Lower lobe of right lung (tissue), 2 donors: ENCODE measurements around the gene MAML3. TPM values are rescaled to one million over a fixed set of nuclear protein-coding genes. Genes with fewer than 3 reads are reported as not detected.

Experiments
- ATAC-seq, 2 donors: fragments of 200-7000 bp; cut with Tn5 transposase; one replicate each; pipeline ENCODE4 v1.9.1; 2020 to 2022; ENCODE audit warnings: mild to moderate bottlenecking in 2 of 2, moderate library complexity in 2 of 2
- DNase-seq: peaks from one replicate; pipeline ENCODE4 v3.0.0-alpha.2; 2020
- H3K27ac ChIP-seq: fragments of 200-600 bp; one replicate; pipeline ENCODE4 v1.8.0; 2022
- H3K27me3 ChIP-seq: fragments of 200-600 bp; one replicate; pipeline ENCODE4 v1.8.0; 2022; ENCODE audit warnings: low read depth
- H3K36me3 ChIP-seq: fragments of 200-600 bp; one replicate; pipeline ENCODE4 v1.8.0; 2022; ENCODE audit warnings: mild to moderate bottlenecking
- H3K4me1 ChIP-seq: fragments of 200-600 bp; one replicate; pipeline ENCODE4 v1.8.0; 2022
- H3K4me3 ChIP-seq: fragments of 200-600 bp; one replicate; pipeline ENCODE4 v1.8.0; 2022; ENCODE audit warnings: mild to moderate bottlenecking
- H3K9me3 ChIP-seq: fragments of 200-600 bp; one replicate; pipeline ENCODE4 v1.8.0; 2022
- CTCF ChIP-seq: fragments of 200-600 bp; IDR thresholded peaks from one replicate; pipeline ENCODE4 v1.8.0; 2022; ENCODE audit warnings: antibody characterized with exemption, mild to moderate bottlenecking
- intact Hi-C: fragments of 100-400 bp; cut with DNase I; formaldehyde crosslinking; loops from one replicate; pipeline ENCODE4 v1.11.0; 2022
- total RNA-seq: library from RNA; stranded (reverse); fragmentation: NEBNext Ultra II Directional; extraction: Animal tissue kit (Norgen Biotek cat#: 25700); gene quantifications from one replicate; pipeline ENCODE4 v1.2.1, GENCODE V29; 2021
- donor health status: DM: no; HTN: yes; CAD: no; lungs with severe emphysema.

The MAML3 gene
- total RNA-seq, 1 donor from 2014 or later, result 12.5 TPM

GRCh38 chr4:140069066-140069465, 84.9 kb downstream of the MAML3 start:
- peaks cover 36% of the 10 kb centered on the region for H3K4me1 ChIP-seq
- no peaks in the 10 kb centered on the region for H3K36me3 ChIP-seq
- no peak for TF ChIP-seq CTCF
- H3K27me3 ChIP-seq, result no peaks in the 10 kb centered on the region
- intact Hi-C loops, result no loop called here
- H3K4me3 ChIP-seq, result no peak overlapping the region
- peak; percentile 54 to 84 for ATAC-seq
- DNase-seq, result no peak
- no peaks in the 10 kb centered on the region for H3K9me3 ChIP-seq
- no peak overlapping the region for H3K27ac ChIP-seq

- TF ChIP-seq CTCF, result no peak
- intact Hi-C loops, result no loop called here
- Histone ChIP-seq H3K27me3 (no peaks in the 10 kb centered on the region), H3K4me1 (peaks cover 36% of the 10 kb centered on the region), H3K36me3 (no peaks in the 10 kb centered on the region), H3K4me3 (no peak overlapping the region), H3K9me3 (no peaks in the 10 kb centered on the region), H3K27ac (no peak overlapping the region)
- ATAC-seq (peak; percentile 47 to 77), DNase-seq (no peak)
Observed at GRCh38 chr4:140068271-140068670, 85.7 kb downstream of the MAML3 start.

- Histone ChIP-seq H3K9me3 (no peaks in the 10 kb centered on the region), H3K27ac (no peak overlapping the region), H3K4me1 (peaks cover 31% of the 10 kb centered on the region), H3K36me3 (no peaks in the 10 kb centered on the region), H3K4me3 (no peak overlapping the region), H3K27me3 (no peaks in the 10 kb centered on the region)
- no peak for DNase-seq
- TF ChIP-seq CTCF, result no peak
- intact Hi-C loops, result no loop called here
- no peak for ATAC-seq
Observed at GRCh38 chr4:140066031-140066930, 87.7 kb downstream of the MAML3 start.

- Histone ChIP-seq H3K9me3 (no peaks in the 10 kb centered on the region), H3K27me3 (no peaks in the 10 kb centered on the region), H3K36me3 (no peaks in the 10 kb centered on the region), H3K4me1 (peaks cover 30% of the 10 kb centered on the region), H3K27ac (no peak overlapping the region), H3K4me3 (no peak overlapping the region)
- ATAC-seq (no peak), DNase-seq (no peak)
- intact Hi-C loops, result no loop called here
- TF ChIP-seq CTCF, result no peak
Observed at GRCh38 chr4:140065393-140065792, 88.6 kb downstream of the MAML3 start.

GRCh38 chr4:140061659-140062289, 92.2 kb downstream of the MAML3 start:
- intact Hi-C loops, result no loop called here
- H3K4me1 ChIP-seq, result peaks cover 31% of the 10 kb centered on the region
- no peak for TF ChIP-seq CTCF
- DNase-seq, result no peak
- H3K36me3 ChIP-seq, result no peaks in the 10 kb centered on the region
- no peaks in the 10 kb centered on the region for H3K27me3 ChIP-seq
- ATAC-seq, result no peak
- H3K27ac ChIP-seq, result peak overlapping the region; percentile 25
- H3K4me3 ChIP-seq, result no peak overlapping the region
- no peaks in the 10 kb centered on the region for H3K9me3 ChIP-seq
